Measurements from ENCODE around the gene PCDHA2.
"Not testable (repeated sequence)": the region's sequence is repeated elsewhere in the genome, so short reads cannot be mapped to it uniquely, and the experiment has no call there.

PCDHA2 gene

GRCh38 chr5:140828362-140828737 lies 33.7 kb downstream of the PCDHA2 start:
- peak overlapping the region; percentile 86 to 93 (median 91) for H3K4me3 Mint-ChIP-seq

GRCh38 chr5:140829511-140830501 lies 35.2 kb downstream of the PCDHA2 start:
- Mint-ChIP-seq H3K4me1 (peaks cover 10% of the 10 kb centered on the region), H3K36me3 (ENCODE audit: low read depth) (peaks cover 88% of the 10 kb centered on the region), H3K9me3 (peaks cover 58% of the 10 kb centered on the region)
- H3K27ac Mint-ChIP-seq; H3K27me3 Mint-ChIP-seq (ENCODE audit: low read depth); H3K4me3 Mint-ChIP-seq: not testable (repeated sequence)

More at GRCh38 chr5:140828362-140828737, 33.7 kb downstream of the PCDHA2 start:
- TF ChIP-seq CTCF (IDR thresholded peaks at IDR 0.05; ENCODE audit: unreplicated experiment in 3 of 3) = peak; percentile 23 to 40 (median 26)
- peaks cover 55% of the 10 kb centered on the region for H3K9me3 Mint-ChIP-seq
- peaks cover 81% of the 10 kb centered on the region for H3K36me3 Mint-ChIP-seq (ENCODE audit: low read depth)
- H3K27ac Mint-ChIP-seq = peak overlapping the region; percentile 80 to 96 (median 93)
- H3K27me3 Mint-ChIP-seq (ENCODE audit: low read depth) = no peaks in the 10 kb centered on the region
- H3K4me1 Mint-ChIP-seq = peaks cover 10% of the 10 kb centered on the region

- Mint-ChIP-seq H3K36me3 (ENCODE audit: low read depth) (peaks cover 85% of the 10 kb centered on the region), H3K9me3 (peaks cover 53% of the 10 kb centered on the region), H3K27ac (no peak within 1 kb of the TSS), H3K4me3 (no peak within 1 kb of the TSS), H3K27me3 (ENCODE audit: low read depth) (no peaks in the 10 kb centered on the region), H3K4me1 (no peaks in the 10 kb centered on the region)
- no peak for TF ChIP-seq CTCF (IDR thresholded peaks at IDR 0.05; ENCODE audit: unreplicated experiment in 3 of 3)
Observed at GRCh38 chr5:140833993-140834392, 39.3 kb downstream of the PCDHA2 start, which contains the start of gene PCDHA7. Gene PCDHA7 (plus strand): TSS chr5:140834269. CDS start chr5:140834384, 115 bp downstream.

GRCh38 chr5:140834439-140835008 lies 39.9 kb downstream of the PCDHA2 start:
- H3K27ac Mint-ChIP-seq; H3K27me3 Mint-ChIP-seq (ENCODE audit: low read depth); H3K4me3 Mint-ChIP-seq; H3K4me1 Mint-ChIP-seq: not testable (repeated sequence)
- H3K36me3 Mint-ChIP-seq (ENCODE audit: low read depth) = peaks cover 84% of the 10 kb centered on the region
- peaks cover 52% of the 10 kb centered on the region for H3K9me3 Mint-ChIP-seq

- no peak overlapping the region for H3K27ac Mint-ChIP-seq
- H3K27me3 Mint-ChIP-seq (ENCODE audit: low read depth) = no peaks in the 10 kb centered on the region
- peaks cover 61% of the 10 kb centered on the region for H3K9me3 Mint-ChIP-seq
- no peak for TF ChIP-seq CTCF (IDR thresholded peaks at IDR 0.05; ENCODE audit: unreplicated experiment in 3 of 3)
- H3K36me3 Mint-ChIP-seq (ENCODE audit: low read depth) = peaks cover 89% of the 10 kb centered on the region
- H3K4me1 Mint-ChIP-seq = no peaks in the 10 kb centered on the region
- no peak overlapping the region for H3K4me3 Mint-ChIP-seq
Observed at GRCh38 chr5:140835622-140836510, 41.2 kb downstream of the PCDHA2 start.

GRCh38 chr5:140840978-140841962 lies 46.6 kb downstream of the PCDHA2 start, which contains the start of gene PCDHA8:
Gene PCDHA8 (plus strand): TSS chr5:140841187. CDS start chr5:140841322, 135 bp downstream.
- Mint-ChIP-seq H3K27me3 (ENCODE audit: low read depth) (no peaks in the 10 kb centered on the region), H3K27ac (no peak within 1 kb of the TSS), H3K9me3 (peaks cover 48% of the 10 kb centered on the region), H3K4me3 (no peak within 1 kb of the TSS), H3K36me3 (ENCODE audit: low read depth) (peaks cover 84% of the 10 kb centered on the region), H3K4me1 (no peaks in the 10 kb centered on the region)
- no peak for TF ChIP-seq CTCF (IDR thresholded peaks at IDR 0.05; ENCODE audit: unreplicated experiment in 3 of 3)

Data from nephron (organoid).